Measurements from ENCODE around the gene NR3C2.

Gene NR3C2

GRCh38 chr4:148074462-148074861 is 367.8 kb downstream of the NR3C2 start:
- TF ChIP-seq CTCF (IDR thresholded peaks at IDR 0.05): no peak

- no peak for TF ChIP-seq CTCF (IDR thresholded peaks at IDR 0.05)
These were observed 368.9 kb downstream of the NR3C2 start for GRCh38 chr4:148073349-148073748.

- TF ChIP-seq CTCF (IDR thresholded peaks at IDR 0.05): no peak
These were observed 369.4 kb downstream of the NR3C2 start for GRCh38 chr4:148072789-148073188.

- no peak for TF ChIP-seq CTCF (IDR thresholded peaks at IDR 0.05)
These were observed 371.2 kb downstream of the NR3C2 start for GRCh38 chr4:148071009-148071408.

GRCh38 chr4:148069895-148070178 is 372.4 kb downstream of the NR3C2 start:
- no peak for TF ChIP-seq CTCF (IDR thresholded peaks at IDR 0.05)

- TF ChIP-seq CTCF (IDR thresholded peaks at IDR 0.05): no peak
These were observed 372.9 kb downstream of the NR3C2 start for GRCh38 chr4:148069086-148069894.

GRCh38 chr4:148068065-148068911 is 373.9 kb downstream of the NR3C2 start:
- no peak for TF ChIP-seq CTCF (IDR thresholded peaks at IDR 0.05)
